Adrenal gland (tissue), 5 donors: Measurements from ENCODE around the gene NOL6.

Experiments
- POLR2A ChIP-seq, 2 donors: fragments of 450-650 bp; IDR thresholded peaks; one replicate each; pipeline ENCODE4 v1.6.1; 2017; ENCODE audit warnings: antibody characterized with exemption in 2 of 2, mild to moderate bottlenecking in 2 of 2, moderate library complexity in 1 of 2
- TF ChIP-seq, protein P1 (sequence below), 6 experiments: fragments of 450-650 bp in 4 of 6; fragments of 200-600 bp in 2 of 6; sonication (generic) in 1 of 6; IDR thresholded peaks; 1 replicate in 5 of 6; 2 replicates in 1 of 6; pipeline versions ENCODE4 v1.5.1 to v1.8.0; 2016 to 2021; ENCODE audit warnings: antibody characterized with exemption in 6 of 6, mild to moderate bottlenecking in 2 of 6, moderate library complexity in 1 of 6
- donor health status: DM: no; HTN: no; CAD: no.

DNA sequence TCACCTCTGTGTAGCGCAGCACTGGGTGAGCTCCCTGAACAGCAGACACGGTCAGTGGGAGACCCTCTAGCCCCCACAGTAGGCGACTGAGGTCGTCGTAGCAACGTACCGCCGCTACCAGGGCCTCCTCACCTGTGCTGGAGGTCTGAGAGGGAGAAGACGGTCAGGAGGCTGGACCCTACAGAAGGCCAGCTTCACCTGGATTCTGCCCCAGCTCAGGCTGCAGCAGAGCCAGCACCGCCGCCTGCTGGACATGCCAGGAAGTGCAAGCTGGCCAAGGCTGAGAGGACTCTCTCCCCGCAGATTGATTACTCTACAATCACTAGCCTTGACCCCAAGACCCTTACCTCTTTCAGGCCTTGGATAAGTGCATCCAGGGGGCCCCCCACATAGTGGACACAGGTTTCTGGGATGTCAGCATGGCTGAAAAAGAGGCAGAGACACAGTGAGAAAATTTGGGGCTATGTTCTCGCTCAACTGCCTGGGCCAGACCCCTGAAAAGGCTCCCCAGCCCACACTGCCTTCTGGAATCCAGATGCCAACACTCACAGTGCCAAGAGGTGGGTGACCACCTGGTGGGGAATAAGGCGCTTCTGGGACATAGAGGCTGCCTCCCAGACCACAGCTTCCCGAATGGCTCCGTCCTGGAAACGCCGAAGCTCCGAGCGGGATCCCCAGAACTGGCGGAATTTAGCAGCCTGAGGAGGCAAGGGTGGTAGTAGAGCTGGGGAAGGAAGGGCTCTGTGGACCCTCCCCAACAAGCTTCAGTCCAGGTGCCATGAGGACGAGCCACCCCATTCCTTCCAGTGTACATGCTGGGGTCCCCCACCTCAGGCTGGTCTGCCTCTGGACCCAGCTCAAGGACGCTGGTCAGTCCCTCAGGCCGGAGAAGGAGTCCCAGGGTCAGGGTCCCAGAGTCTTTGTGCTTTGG, 6.9 kb downstream of the NOL6 start:
- TF ChIP-seq, protein P1, sequence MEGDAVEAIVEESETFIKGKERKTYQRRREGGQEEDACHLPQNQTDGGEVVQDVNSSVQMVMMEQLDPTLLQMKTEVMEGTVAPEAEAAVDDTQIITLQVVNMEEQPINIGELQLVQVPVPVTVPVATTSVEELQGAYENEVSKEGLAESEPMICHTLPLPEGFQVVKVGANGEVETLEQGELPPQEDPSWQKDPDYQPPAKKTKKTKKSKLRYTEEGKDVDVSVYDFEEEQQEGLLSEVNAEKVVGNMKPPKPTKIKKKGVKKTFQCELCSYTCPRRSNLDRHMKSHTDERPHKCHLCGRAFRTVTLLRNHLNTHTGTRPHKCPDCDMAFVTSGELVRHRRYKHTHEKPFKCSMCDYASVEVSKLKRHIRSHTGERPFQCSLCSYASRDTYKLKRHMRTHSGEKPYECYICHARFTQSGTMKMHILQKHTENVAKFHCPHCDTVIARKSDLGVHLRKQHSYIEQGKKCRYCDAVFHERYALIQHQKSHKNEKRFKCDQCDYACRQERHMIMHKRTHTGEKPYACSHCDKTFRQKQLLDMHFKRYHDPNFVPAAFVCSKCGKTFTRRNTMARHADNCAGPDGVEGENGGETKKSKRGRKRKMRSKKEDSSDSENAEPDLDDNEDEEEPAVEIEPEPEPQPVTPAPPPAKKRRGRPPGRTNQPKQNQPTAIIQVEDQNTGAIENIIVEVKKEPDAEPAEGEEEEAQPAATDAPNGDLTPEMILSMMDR (IDR thresholded peaks at IDR 0.05): peak; percentile 85 to 89 (median 88)
- TF ChIP-seq POLR2A (IDR thresholded peaks at IDR 0.05): no peak
